ENCODE measurements around the gene CLCN3.
A peak's percentile ranks its signal among the peaks of the same experiment; 100 is the strongest.
"Not testable (repeated sequence)": the region's sequence is repeated elsewhere in the genome, so short reads cannot be mapped to it uniquely, and the experiment has no call there.

CLCN3 gene

DNA sequence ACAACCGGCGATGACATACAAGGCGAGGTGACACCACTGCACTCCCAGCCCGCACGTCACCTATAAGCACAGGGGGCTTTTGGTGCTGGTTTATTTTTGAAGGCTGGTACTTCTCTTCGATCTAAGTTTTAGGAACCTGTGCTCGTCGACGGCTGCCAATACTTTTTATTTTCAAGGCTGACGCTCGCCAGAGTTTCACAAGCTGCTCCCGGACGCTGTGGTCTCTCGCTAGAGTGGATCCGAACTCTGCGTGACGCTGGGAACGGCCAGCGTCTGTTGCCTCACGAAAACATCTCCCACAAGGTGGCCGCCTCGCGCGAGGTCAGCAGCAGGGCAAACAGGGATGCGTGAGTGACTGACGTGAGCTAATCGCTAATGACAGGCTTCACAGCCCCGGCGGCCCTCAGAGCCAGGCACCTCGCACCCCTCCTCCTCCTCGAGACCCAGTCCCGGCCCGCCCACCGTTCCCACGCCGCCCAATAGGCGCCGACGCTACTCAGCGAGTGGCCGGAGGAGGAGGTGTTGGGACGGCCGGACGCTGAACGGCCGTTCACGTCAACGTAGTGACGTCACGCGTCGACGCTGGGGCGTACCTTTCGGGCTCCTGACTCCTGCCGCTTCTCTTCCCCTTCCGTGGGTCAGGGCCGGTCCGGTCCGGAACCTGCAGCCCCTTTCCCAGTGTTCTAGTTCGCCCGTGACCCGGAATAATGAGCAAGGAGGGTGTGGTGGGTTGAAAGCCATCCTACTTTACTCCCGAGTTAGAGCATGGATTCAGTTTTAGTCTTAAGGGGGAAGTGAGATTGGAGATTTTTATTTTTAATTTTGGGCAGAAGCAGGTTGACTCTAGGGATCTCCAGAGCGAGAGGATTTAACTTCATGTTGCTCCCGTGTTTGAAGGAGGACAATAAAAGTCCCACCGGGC, at the start of gene CLCN3:
CLCN3 (plus strand) TSS at position 621 of the 922 bp plus-strand sequence. CDS start 15,351 bp downstream, outside the sequence.
- DNase-seq (ENCODE audit: low read depth in 2 of 2): peak; percentile 73 to 88

GRCh38 chr4:169571012-169571411, 49.4 kb upstream of the CLCN3 start:
- not testable (repeated sequence) for DNase-seq (ENCODE audit: low read depth in 2 of 2)

- DNase-seq (ENCODE audit: low read depth in 2 of 2): no peak
Observed at GRCh38 chr4:169571435-169571834, 48.9 kb upstream of the CLCN3 start.

- no peak for DNase-seq (ENCODE audit: low read depth in 2 of 2)
Observed at GRCh38 chr4:169573889-169574288, 46.5 kb upstream of the CLCN3 start.

GRCh38 chr4:169582203-169582602, 38.2 kb upstream of the CLCN3 start:
- DNase-seq (ENCODE audit: low read depth in 2 of 2): no peak

GRCh38 chr4:169582706-169583105, 37.7 kb upstream of the CLCN3 start:
- no peak for DNase-seq (ENCODE audit: low read depth in 2 of 2)

GRCh38 chr4:169583563-169583962, 36.8 kb upstream of the CLCN3 start:
- no peak for DNase-seq (ENCODE audit: low read depth in 2 of 2)

- no peak for DNase-seq (ENCODE audit: low read depth in 2 of 2)
Observed at GRCh38 chr4:169593050-169593560, 27.3 kb upstream of the CLCN3 start.

- DNase-seq (ENCODE audit: low read depth in 2 of 2): no peak
Observed at GRCh38 chr4:169594560-169595195, 25.7 kb upstream of the CLCN3 start.

DNA sequence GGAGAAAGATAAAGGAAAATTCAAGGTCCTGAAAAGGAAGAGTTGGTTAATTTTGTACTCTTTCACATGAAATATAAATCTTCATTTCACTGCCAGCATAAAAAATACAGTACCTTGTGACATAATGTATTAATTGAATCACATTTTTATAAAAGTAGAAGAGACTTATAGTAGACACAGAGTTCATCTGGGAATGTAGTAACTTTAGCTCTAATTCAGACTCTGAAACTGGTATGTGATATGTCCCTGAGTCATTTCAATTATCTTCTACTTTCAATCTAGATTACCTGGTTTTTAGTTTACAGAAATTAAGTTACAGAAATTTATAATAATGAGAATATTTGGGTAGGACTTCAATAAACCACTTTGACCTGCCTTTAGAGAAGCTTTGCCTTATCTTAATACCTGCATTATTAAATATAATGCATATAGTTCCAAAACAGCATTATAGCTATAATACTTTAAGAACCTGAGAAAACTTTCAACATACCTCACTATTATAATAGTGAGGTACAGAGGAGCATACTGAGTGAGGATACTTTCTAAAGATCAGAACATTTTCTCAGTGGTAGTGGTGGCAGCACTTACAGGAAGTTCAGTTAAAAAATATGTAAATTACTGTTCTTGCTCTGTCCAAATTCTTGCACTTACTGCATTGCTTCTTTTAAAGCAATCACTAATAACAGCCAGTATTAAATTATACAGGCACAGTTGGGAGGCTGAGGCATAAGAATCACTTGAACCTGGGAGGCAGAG, 19.2 kb upstream of the CLCN3 start:
- no peak for DNase-seq (ENCODE audit: low read depth in 2 of 2)

GRCh38 chr4:169603312-169603711, 17.1 kb upstream of the CLCN3 start:
- DNase-seq (ENCODE audit: low read depth in 2 of 2): no peak

- no peak for DNase-seq (ENCODE audit: low read depth in 2 of 2)
Observed at GRCh38 chr4:169604131-169604900, 16.1 kb upstream of the CLCN3 start.

GRCh38 chr4:169604903-169605331, 15.5 kb upstream of the CLCN3 start:
- DNase-seq (ENCODE audit: low read depth in 2 of 2): no peak

DNA sequence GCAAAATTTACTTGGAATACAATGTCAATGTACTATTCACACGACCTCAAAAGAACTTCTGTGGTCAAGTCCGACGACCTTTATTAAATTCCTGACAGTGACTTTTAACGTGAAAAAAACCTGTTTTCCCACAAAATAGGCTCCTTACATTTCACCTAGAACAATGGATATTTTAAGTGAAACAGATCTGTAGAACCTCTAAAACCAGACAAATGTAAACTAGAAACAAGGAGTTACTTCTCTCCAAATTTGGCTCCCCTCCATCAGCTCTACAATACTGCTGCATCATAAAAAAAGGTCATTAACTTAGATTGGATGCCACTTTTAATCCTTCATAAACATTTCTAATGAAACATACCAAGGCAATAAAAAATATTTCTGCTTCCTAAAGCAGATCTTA, 9.2 kb upstream of the CLCN3 start:
- DNase-seq (ENCODE audit: low read depth in 2 of 2): no peak

DNA sequence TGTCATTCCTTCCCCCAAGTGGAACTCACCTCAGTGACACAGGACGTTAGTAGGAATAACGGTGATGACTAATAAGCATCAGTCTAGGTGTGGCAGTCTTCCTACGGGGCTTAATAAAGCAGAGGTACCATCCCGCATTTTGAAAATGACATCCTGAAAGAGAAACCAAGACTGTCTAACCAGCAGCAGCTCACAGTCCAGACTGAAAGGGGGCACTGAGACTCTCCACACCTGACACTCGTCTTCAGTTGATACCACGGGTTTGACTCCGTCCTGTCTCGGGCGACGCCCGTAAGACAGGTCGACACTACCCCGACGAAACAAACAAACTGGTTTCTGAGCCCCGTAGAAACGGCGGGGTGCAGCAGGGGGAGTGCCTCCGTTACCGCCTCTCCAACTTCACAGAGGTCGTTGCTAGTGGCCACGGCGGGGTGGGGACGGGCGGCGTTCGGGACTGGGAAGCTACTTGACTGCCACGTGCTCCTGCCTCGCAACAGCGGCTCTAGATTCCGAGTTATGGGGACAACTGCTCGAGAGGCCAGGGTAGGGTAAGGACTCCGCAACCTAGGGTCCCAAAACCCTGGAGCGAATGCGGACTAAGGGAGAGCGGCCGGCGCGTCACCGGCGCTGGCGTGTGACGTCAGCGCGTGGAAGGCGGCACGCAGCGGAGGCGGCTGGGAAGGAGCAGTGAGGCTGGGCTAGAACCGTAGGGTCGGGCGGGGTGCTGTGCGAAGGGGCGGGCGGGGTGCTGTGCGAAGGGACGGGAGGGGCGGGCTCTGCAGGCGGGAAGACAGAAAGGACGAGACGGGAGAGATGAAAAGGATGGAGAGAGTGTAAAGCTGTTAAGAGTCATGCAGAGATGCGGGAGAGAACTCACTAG, 8.1 kb upstream of the CLCN3 start, which contains the start of gene NEK1:
NEK1 (minus strand) TSS at position 593 of the 880 bp plus-strand sequence. CDS start 9,953 bp downstream, outside the sequence.
- DNase-seq (ENCODE audit: low read depth in 2 of 2): peak; percentile 72 to 83

GRCh38 chr4:169612871-169613859, 7.2 kb upstream of the CLCN3 start:
- peak; percentile 52 to 60 for DNase-seq (ENCODE audit: low read depth in 2 of 2)

DNA sequence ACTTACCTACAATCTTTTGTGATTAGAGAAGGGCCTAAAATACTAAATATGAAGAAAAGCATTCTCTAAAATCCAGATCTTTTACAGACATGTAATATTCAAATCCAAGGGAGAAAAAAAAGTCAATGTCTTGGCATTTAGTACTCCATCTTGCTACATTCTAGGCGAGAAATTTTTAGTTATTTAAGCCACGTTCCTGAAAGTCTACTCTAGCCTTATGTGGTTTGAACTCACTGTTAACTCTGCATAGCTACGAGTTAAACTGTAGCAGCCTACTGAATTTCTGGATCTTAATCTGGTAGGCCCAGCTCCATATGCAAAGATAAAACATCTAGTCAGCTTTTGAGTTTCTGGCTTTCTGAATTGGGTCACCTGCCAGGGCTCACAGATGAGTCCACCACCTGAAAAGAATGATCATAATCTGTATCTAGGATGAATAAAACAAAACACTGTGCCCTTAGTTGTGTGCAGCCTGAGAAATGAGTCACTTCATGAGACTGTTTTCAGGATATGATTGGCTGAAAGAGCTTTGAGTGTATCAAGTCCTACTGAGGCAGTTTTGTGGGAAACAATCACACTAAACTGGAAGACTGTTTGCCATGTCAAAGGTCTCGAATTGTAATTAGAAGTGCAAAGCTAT, 4.8 kb upstream of the CLCN3 start:
- no peak for DNase-seq (ENCODE audit: low read depth in 2 of 2)

DNA sequence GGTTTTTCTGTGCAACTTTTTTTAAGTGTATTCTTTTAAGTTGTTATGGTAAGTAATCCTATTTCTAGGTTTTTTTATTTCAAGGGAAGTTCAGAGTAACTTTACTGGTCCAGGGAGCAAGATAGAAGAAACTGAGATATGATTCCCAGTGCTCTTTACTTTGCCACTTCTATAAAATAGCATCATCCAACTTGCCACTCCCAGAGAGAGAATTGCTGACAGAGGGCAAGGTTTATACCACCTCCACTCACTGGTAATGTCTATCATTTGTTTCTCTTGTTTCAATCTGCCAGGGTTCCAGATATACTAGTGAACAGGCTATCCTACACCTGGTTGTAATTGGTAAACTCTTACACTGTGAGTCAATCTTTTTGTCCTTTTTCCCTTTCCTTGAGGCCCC, 3.5 kb upstream of the CLCN3 start:
- no peak for DNase-seq (ENCODE audit: low read depth in 2 of 2)

All from stimulated activated CD8-positive, alpha-beta memory T cell treated with anti-CD3 and anti-CD28 coated beads, Interleukin-7, amount 100 ng/mL, for 4 hours (primary cell).